COLO668 (cell line): Measurements from ENCODE around the gene APOL1.
"Not testable (repeated sequence)": the region's sequence is repeated elsewhere in the genome, so short reads cannot be mapped to it uniquely, and the experiment has no call there.

Source experiments
- DNase-seq: peaks from one replicate; lab custom pipeline; 2025; ENCODE audit not compliant: unreplicated experiment; lab: John Stamatoyannopoulos, UW

Gene APOL1

GRCh38 chr22:36224245-36224644, 28.7 kb upstream of the APOL1 start:
- no peak for DNase-seq

DNA sequence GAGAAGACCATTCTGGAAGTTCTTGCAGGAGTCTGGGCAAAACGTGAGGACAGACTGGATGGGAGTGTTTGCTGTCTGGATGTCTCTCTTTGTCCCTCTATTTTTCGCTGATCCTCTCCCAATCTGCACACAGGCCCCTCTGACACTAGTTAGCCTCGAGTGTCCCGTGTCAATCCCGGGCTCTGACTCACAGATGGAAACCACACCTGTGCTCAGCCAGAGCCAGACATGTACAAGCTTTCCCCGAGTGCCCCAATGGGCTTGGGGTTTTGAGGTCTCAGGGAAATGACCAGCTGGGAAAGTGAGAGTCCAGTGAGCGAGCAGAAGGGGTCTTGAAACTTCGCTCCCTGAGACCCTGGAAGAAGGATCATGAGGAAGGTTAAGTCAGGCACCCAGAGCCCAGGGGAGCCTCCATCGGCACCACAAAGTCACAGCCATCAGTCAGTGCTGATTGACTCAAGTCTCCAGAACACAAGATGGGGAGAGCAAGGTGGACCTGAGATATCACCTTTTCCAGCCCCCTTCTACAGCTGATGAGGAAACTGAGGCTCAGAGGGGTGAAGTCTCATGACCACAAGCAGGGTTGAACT, 27.5 kb upstream of the APOL1 start:
- DNase-seq = no peak

DNA sequence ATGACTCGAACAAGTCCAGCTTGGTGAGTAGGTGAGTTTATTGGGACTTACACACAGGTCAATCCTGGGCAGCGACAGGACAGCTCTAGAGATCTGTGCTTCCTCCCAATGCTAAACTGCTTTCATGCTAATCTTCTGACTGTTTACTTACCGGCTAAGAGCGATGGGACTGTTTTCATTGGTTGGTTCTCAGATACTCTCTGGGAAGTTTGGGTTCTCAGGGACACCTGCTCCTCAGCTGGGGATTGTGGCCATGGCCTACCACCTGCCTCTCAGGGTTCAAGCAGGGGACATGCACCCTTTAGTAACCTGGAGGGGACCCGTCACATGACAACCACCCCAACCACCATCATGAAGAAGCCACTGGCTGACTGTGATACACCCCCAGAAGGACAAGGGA, 26.7 kb upstream of the APOL1 start:
- no peak for DNase-seq

DNA sequence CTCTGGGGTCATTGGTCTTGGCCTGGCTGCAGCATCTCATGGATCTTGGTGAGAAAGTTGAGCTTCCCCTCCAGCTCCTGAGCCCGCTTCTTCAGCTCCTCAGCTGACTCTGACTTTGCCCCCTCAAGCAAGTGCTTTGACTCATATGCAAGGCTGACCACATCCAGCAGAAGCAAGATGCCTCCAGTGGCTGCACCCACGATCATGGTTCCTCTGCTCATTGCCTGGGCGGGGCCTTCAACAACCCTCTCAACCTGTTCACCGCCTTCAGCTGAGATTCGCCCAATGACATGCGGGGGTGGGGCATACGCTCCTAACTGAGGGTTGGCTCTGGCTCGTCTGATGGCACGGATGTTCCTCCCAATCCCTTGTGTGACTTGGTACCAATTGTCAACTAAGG, 25.5 kb upstream of the APOL1 start:
- DNase-seq = no peak

- no peak for DNase-seq
Observed at GRCh38 chr22:36227806-36228205, 25.1 kb upstream of the APOL1 start.

DNA sequence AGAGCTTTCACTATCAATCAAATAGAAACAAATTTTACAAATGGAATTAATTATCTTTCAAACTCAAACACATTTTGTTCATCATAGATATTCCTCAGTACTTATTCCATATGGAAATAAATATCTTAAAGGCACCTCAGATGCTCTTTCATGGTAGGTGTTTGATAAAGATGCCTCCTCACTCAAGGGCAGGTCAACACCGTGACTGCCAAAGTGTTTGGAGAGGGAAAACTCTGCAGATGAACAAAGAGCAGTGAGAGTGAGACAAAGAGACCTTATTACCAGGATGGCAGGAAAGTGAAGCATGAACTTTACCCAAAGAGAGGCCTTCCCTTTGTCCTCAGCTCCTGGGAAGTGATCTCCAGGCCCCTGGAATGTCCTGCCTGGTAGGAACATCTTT, 24.6 kb upstream of the APOL1 start:
- DNase-seq = not testable (repeated sequence)

DNA sequence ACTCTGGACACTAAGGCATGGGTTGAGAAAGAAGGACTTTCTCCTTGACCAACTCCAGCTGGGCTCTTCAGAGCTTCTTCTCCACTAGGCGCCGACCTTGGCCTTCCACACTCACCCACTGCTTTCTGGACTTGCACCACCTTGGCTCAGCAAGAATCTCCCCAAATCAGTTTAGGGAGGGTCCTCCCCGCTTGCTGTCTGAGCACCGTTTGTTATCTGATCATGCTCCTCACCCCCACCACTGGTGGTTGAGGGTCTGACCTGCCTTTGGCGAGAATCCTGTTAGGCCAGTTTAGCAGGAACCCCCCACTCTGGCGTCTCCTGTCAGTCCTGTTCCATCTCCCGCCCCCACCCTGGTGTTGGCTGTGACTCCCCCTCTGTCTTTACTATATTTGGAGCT, 24.0 kb upstream of the APOL1 start:
- no peak for DNase-seq

GRCh38 chr22:36229649-36230048, 23.3 kb upstream of the APOL1 start:
- DNase-seq = not testable (repeated sequence)

DNA sequence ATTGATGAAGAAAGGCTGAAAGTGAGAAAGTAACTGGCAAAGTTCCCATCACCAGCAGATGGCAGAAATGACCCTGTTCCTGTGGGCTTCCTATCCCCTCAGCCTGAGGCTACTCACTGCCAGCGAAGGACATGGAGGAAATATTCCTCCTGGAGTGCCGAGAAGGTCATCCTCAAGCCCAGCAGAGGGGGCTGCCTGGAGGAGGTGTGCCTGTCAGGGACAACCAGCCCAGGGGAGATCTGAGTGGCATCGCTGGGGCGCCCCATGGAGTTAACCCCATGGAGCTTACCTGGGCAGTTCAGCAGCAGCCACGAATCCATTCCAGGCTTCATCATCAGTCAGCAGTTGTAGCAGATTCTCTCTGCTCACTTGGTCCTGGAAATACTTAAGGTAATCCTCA, 21.9 kb upstream of the APOL1 start:
- not testable (repeated sequence) for DNase-seq

DNA sequence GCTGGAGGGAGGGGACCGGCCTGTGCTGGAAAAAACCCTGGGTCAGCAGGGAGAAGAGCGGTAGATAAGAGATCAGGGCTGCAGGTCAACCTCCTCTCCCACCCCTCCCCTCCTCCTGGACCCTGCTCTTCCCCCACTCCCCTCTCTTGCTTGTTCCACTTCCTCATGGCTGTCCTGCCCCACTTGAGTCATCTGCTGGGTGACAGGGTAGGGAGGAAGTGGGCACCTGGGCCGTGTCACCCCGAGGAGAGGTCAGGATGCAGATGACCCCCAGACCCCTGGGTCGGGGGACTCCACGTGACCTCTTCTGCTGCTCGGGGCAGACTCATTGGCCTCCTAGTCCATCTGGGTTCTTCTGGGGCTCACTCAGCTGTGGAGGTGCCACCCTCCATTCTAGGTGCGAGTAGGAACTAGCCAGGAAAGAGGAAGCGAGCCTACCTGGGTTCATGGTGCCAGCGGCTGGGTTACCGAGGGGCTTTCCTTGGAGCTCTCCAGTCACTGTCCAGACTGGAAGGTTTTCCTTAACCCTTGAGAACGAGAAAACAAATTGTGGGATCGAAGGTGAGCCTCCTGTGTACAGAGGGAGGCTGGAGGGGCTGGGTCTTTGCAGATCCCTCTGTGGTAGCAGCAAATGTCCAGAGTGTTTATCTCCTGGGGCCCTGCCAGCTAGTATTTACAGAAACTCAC, 20.1 kb upstream of the APOL1 start:
- no peak for DNase-seq

- no peak for DNase-seq
Observed at GRCh38 chr22:36233796-36234195, 19.1 kb upstream of the APOL1 start.

DNA sequence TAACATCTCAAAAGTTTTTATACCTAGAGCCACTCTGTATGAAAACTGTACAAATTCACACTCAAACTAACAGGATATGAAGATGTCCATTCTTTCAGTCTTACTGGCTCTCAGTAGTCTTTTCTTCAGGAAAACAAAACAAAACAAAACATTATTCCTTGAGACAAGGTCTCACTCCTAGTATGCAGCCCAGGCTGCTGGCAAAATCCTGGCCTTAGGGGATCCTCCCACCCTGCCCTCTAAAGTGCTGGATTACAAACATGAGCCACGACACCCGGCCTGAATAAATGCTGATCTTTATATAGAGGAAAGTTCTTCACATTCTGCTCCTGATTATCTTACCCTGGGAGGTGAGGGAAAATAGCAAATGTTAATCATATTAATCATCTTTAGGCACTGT, 18.7 kb upstream of the APOL1 start:
- DNase-seq = no peak

GRCh38 chr22:36234919-36235318, 18.0 kb upstream of the APOL1 start:
- no peak for DNase-seq

- DNase-seq = no peak
Observed at GRCh38 chr22:36235585-36235984, 17.3 kb upstream of the APOL1 start.

- DNase-seq = no peak
Observed at GRCh38 chr22:36236388-36237319, 16.3 kb upstream of the APOL1 start.

DNA sequence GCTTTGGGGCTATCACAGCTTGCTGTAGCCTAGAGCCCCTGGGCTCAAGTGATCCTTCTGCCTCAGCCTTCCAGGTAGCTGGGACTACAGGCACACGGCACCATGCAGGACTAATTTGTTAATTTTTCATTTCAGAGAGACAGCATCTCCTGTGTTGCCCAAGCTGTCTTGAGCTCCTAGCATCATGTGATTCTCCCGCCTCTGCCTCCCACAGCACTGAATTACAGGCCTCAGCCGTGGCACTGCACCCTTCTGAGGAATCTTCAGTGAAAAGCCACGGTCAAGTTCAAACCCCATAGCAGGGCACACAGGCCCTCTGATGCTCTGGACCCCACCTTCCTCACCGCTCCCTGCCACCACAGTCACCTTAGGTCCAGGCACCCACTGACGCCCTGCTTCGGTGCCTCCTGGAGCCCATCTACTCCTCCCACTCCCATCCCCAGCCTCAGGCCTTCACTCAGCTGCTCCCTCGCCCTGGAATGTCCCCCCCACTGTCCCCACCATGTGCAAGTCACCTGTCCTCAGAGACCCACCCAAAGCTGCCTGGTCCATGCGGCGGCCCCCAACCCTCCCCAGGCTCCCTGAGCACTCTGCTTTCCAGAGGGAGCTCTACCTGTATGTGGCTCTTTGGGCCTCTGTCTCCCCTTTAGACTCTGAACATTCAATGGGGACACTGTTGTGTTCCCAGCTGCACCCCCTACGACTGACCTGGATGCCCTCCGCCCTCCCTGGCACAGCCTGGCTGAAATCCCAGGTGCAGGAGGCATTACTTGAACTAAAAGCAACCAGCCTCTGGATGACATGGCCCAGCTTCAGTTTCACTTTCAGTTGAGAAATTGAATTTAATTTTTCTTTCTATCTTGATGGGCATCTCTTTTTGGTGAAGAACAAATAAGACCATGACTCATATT, 15.2 kb upstream of the APOL1 start:
- peak; percentile 15 for DNase-seq

DNA sequence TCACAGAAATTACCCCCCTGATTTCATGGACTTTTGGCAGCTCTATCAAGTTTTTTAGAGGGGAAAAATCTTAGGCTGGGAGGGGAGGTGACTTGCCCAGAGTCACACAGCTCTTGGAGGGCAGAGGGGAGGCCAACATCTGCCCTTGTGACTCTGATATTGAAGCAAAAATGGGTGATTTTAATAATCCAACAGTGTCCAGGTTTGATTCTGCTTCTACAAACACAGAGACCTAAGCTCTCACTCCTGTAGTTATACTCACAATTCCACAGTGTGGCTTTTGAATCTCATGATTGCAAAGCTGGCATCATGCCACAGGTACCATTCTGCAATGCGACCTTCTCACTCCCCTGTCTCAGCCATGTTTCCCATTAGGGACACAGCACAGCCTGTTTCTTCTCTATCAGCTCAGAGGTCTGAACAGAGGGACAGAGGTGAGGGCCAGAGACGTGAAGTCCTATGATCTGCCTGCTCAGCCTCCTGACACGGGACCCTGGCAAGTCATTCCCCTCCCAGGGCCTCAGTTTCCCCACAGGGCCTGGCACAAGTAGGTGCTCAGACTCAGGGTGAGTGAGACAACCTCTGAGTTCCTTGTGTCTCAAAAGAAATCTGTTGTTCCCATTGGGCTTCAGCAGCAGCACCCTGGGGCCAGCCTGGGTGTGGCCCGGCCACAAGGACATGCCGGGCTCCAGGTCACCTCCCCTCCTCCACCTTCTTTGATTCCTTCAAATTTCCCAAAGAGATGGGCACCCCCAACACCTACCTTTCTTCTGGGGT, 14.4 kb upstream of the APOL1 start:
- DNase-seq = peak; percentile 11

DNA sequence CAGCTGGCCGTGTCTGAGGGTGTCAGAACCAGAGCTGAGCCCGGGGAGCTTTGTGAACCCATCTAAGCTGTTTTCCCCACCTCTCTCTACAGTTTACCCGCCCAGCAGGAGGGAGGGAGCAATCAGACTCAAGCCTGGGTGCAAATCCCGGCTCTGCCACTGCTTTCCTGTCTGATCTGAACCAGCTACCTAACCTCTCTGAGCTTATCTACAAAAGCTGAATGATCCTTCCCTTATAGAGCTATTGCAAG, 13.9 kb upstream of the APOL1 start:
- DNase-seq = peak; percentile 34

- DNase-seq = peak; percentile 91
Observed at GRCh38 chr22:36239401-36240171, 13.3 kb upstream of the APOL1 start, which contains the start of gene APOL2. TSS of gene APOL2 (minus strand) at chr22:36239527. CDS start at chr22:36233162, 6,365 bp downstream.

DNA sequence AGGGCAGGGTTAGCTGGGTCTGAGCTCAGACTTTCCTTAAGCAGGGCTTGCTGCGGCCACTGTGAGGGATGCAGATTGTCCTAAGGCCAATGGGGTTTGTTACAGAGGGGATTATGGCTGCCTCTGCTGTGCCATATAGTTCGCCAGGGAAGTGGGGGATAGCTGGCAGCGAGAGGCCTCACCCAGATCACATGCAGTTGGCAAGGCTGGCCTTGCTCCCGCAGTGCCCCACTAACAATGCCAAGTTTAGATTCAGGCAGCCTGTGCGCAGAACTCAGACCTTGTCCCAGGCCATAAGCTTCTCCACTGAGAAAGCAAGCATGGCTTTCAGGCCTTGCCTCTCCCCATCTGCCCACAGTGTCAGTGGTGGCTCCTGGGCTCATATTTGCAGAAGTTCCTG, 8.9 kb upstream of the APOL1 start:
- DNase-seq = no peak
